Measurements from ENCODE around the gene NUPR1. TPM values are rescaled to one million over a fixed set of nuclear protein-coding genes. Genes with fewer than 3 reads are reported as not detected.
"Not testable (repeated sequence)": the region's sequence is repeated elsewhere in the genome, so short reads cannot be mapped to it uniquely, and the experiment has no call there.

Gene NUPR1
- polyA plus RNA-seq, 1 donor from 2014 or later: not detected

- Mint-ChIP-seq H3K27ac (no peak overlapping the region), H3K36me3 (peaks cover 1% of the 10 kb centered on the region), H3K4me3 (no peak overlapping the region), H3K4me1 (peaks cover 8 to 16% (median 14%) of the 10 kb centered on the region in 3 donors), H3K9me3 (no peaks in the 10 kb centered on the region), H3K27me3 (peaks cover 4% of the 10 kb centered on the region)
Measured at GRCh38 chr16:28501258-28502232, 37.2 kb downstream of the NUPR1 start.

GRCh38 chr16:28500476-28501180 is 38.1 kb downstream of the NUPR1 start:
- not testable (repeated sequence) for H3K27me3 Mint-ChIP-seq, H3K36me3 Mint-ChIP-seq, H3K4me3 Mint-ChIP-seq, H3K27ac Mint-ChIP-seq, H3K9me3 Mint-ChIP-seq
- peaks cover 9 to 13% (median 10%) of the 10 kb centered on the region in 3 donors for H3K4me1 Mint-ChIP-seq

- H3K4me1 Mint-ChIP-seq: peaks cover 10 to 13% (median 11%) of the 10 kb centered on the region in 3 donors
- H3K4me3 Mint-ChIP-seq: no peak overlapping the region
- H3K27me3 Mint-ChIP-seq: peaks cover 1% of the 10 kb centered on the region
- no peak overlapping the region for H3K27ac Mint-ChIP-seq
- peaks cover 1% of the 10 kb centered on the region for H3K36me3 Mint-ChIP-seq
- no peaks in the 10 kb centered on the region for H3K9me3 Mint-ChIP-seq
Measured at GRCh38 chr16:28499854-28500253, 38.9 kb downstream of the NUPR1 start.

- Mint-ChIP-seq H3K4me1 (peaks cover 15 to 23% (median 20%) of the 10 kb centered on the region in 3 donors), H3K27ac (no peak overlapping the region), H3K36me3 (peaks cover 1% of the 10 kb centered on the region), H3K4me3 (no peak overlapping the region), H3K9me3 (no peaks in the 10 kb centered on the region), H3K27me3 (peaks cover under 1% of the 10 kb centered on the region)
Measured at GRCh38 chr16:28498666-28499381, 40.0 kb downstream of the NUPR1 start.

- Mint-ChIP-seq H3K36me3 (peaks cover 1% of the 10 kb centered on the region), H3K27ac (peak overlapping the region in 1 of 3 donors; percentile 39), H3K9me3 (no peaks in the 10 kb centered on the region), H3K4me1 (peaks cover 17 to 29% (median 25%) of the 10 kb centered on the region in 3 donors), H3K27me3 (no peaks in the 10 kb centered on the region), H3K4me3 (no peak overlapping the region)
Measured at GRCh38 chr16:28497861-28498599, 40.7 kb downstream of the NUPR1 start.

- H3K36me3 Mint-ChIP-seq: peaks cover 1% of the 10 kb centered on the region
- peak overlapping the region in 1 of 4 donors; percentile 74 for H3K4me3 Mint-ChIP-seq
- no peaks in the 10 kb centered on the region for H3K27me3 Mint-ChIP-seq
- H3K27ac Mint-ChIP-seq: no peak overlapping the region
- peaks cover 17 to 29% (median 26%) of the 10 kb centered on the region in 3 donors for H3K4me1 Mint-ChIP-seq
- H3K9me3 Mint-ChIP-seq: no peaks in the 10 kb centered on the region
Measured at GRCh38 chr16:28497386-28497785, 41.4 kb downstream of the NUPR1 start.

- H3K4me3 Mint-ChIP-seq: no peak overlapping the region
Measured at GRCh38 chr16:28496844-28497243, 41.9 kb downstream of the NUPR1 start.

GRCh38 chr16:28495795-28496749 is 42.7 kb downstream of the NUPR1 start:
- H3K4me1 Mint-ChIP-seq: peaks cover 25 to 30% (median 29%) of the 10 kb centered on the region in 3 donors
- no peaks in the 10 kb centered on the region for H3K9me3 Mint-ChIP-seq
- no peak overlapping the region for H3K4me3 Mint-ChIP-seq
- H3K27ac Mint-ChIP-seq: peak overlapping the region in 2 of 3 donors; percentile 61 to 96
- peaks cover 1% of the 10 kb centered on the region for H3K36me3 Mint-ChIP-seq
- no peaks in the 10 kb centered on the region for H3K27me3 Mint-ChIP-seq

More at GRCh38 chr16:28496844-28497243, 41.9 kb downstream of the NUPR1 start:
- Mint-ChIP-seq H3K4me1 (peaks cover 22 to 29% (median 26%) of the 10 kb centered on the region in 3 donors), H3K36me3 (peaks cover 1% of the 10 kb centered on the region), H3K27ac (peak overlapping the region in 1 of 3 donors; percentile 96), H3K9me3 (no peaks in the 10 kb centered on the region), H3K27me3 (no peaks in the 10 kb centered on the region)

GRCh38 chr16:28495098-28495793 is 43.5 kb downstream of the NUPR1 start:
- peaks cover 20 to 27% (median 26%) of the 10 kb centered on the region in 3 donors for H3K4me1 Mint-ChIP-seq
- no peaks in the 10 kb centered on the region for H3K9me3 Mint-ChIP-seq
- peak overlapping the region in 2 of 3 donors; percentile 87 to 90 for H3K27ac Mint-ChIP-seq
- H3K4me3 Mint-ChIP-seq: peak overlapping the region in 2 of 4 donors; percentile 79 to 80
- peaks cover 1% of the 10 kb centered on the region for H3K36me3 Mint-ChIP-seq
- no peaks in the 10 kb centered on the region for H3K27me3 Mint-ChIP-seq

- Mint-ChIP-seq H3K4me3 (peak within 1 kb of the TSS; percentile 79 to 93 (median 83)), H3K27me3 (no peaks in the 10 kb centered on the region), H3K4me1 (peaks cover 15 to 25% (median 22%) of the 10 kb centered on the region in 3 donors), H3K27ac (peak within 1 kb of the TSS; percentile 87 to 90 (median 90)), H3K9me3 (no peaks in the 10 kb centered on the region), H3K36me3 (peaks cover 1% of the 10 kb centered on the region)
Measured at GRCh38 chr16:28494121-28494851, 44.5 kb downstream of the NUPR1 start, which contains the start of gene APOBR. TSS of gene APOBR (plus strand) at chr16:28494643. CDS start at chr16:28494682, 39 bp downstream.

- Mint-ChIP-seq H3K9me3 (no peaks in the 10 kb centered on the region), H3K27ac (peak overlapping the region; percentile 99 to 100 (median 100)), H3K4me3 (peak overlapping the region; percentile 97 to 99 (median 99)), H3K36me3 (peaks cover 1% of the 10 kb centered on the region), H3K27me3 (peaks cover under 1% of the 10 kb centered on the region), H3K4me1 (peaks cover 15 to 28% (median 20%) of the 10 kb centered on the region in 3 donors)
Measured at GRCh38 chr16:28492511-28492910, 46.3 kb downstream of the NUPR1 start.

- Mint-ChIP-seq H3K36me3 (peaks cover 1% of the 10 kb centered on the region), H3K9me3 (no peaks in the 10 kb centered on the region), H3K27ac (peak within 1 kb of the TSS; percentile 99 to 100 (median 100)), H3K4me1 (peaks cover 15 to 30% (median 20%) of the 10 kb centered on the region in 3 donors), H3K4me3 (peak within 1 kb of the TSS; percentile 97 to 99 (median 99)), H3K27me3 (peaks cover 1% of the 10 kb centered on the region)
Measured at GRCh38 chr16:28491970-28492474, 46.8 kb downstream of the NUPR1 start, which contains the start of gene CLN3. TSS of gene CLN3 (minus strand) at chr16:28492074. CDS start at chr16:28491759, 315 bp downstream.

Data from IgD-negative memory B cell (primary cell).